Muscle of leg (tissue), 11 donors: ENCODE data around the gene TJP2. TPM values are rescaled to one million over a fixed set of nuclear protein-coding genes. Genes with fewer than 3 reads are reported as not detected.

Experiments used
- DNase-seq: peaks from one replicate; pipeline ENCODE4 v3.0.0; 2013
- H3K27ac ChIP-seq: one replicate; pipeline ENCODE4 v1.5.1; 2013; ENCODE audit warnings: mild to moderate bottlenecking, low read length, control low read depth
- H3K27me3 ChIP-seq: one replicate; pipeline ENCODE4 v1.6.1; 2013; ENCODE audit warnings: low read length; ENCODE audit not compliant: control insufficient read depth, insufficient read depth
- H3K36me3 ChIP-seq: one replicate; pipeline ENCODE4 v1.6.1; 2013; ENCODE audit warnings: low read length; ENCODE audit not compliant: control insufficient read depth, insufficient read depth
- H3K4me1 ChIP-seq: one replicate; pipeline ENCODE4 v1.6.1; 2013; ENCODE audit warnings: low read length; ENCODE audit not compliant: control insufficient read depth, insufficient read depth
- H3K4me3 ChIP-seq: one replicate; pipeline ENCODE4 v1.5.1; 2013; ENCODE audit warnings: low read length, control low read depth
- H3K9me3 ChIP-seq: replicated peaks from 2 replicates; pipeline ENCODE4 v1.6.1; 2013; ENCODE audit warnings: low read depth, low read length; ENCODE audit not compliant: control insufficient read depth
- WGBS: methylation state at CpG from one replicate; pipeline ENCODE4 v1.1.5; 2013; ENCODE audit warnings: missing lambda C conversion rate; ENCODE audit not compliant: insufficient coverage; 5-methylcytosine and 5-hydroxymethylcytosine counted together
- polyA plus RNA-seq, 8 donors: library from polyadenylated mRNA; unstranded; fragments of 120-200 nt; gene quantifications; one replicate each; pipeline versions ENCODE4 v1.2.1 to v1.2.3, GENCODE V29; 2013; ENCODE audit warnings: inconsistent platforms in 1 of 8, low replicate concordance in 1 of 8; ENCODE audit not compliant: insufficient read length in 8 of 8, insufficient read depth in 1 of 8
- total RNA-seq: library from RNA; stranded (reverse); fragments of 120-200 nt; gene quantifications from one replicate; pipeline ENCODE4 v1.2.4, GENCODE V29; 2013

The TJP2 gene
- total and polyA plus RNA-seq, 9 donors = 9.4 to 17.6 (median 12.8) TPM

DNA sequence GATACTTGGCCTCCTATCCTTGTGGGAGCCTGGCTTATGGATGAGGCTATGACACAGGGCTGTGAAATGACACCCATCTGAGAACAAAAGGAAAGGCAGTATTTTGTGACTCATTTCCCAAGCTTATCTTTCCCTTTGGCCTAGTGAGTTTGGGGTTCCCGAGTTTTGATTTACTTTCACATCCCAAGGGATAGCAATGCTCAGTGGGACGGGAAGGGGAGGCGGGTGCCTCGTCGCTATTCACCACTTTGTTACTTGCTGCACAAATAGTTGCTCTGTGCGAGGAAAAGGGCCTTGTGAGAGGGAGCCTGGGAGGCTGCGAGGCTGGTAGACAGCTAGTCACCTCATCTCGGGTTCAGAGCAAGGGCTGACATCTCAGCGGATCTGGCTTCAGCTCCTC is 91.8 kb downstream of the TJP2 start:
- Histone ChIP-seq H3K4me3 (no peak overlapping the region), H3K4me1 (no peaks in the 10 kb centered on the region), H3K27ac (no peak overlapping the region), H3K9me3 (no peaks in the 10 kb centered on the region), H3K36me3 (no peaks in the 10 kb centered on the region), H3K27me3 (no peaks in the 10 kb centered on the region)
- no peak for DNase-seq
- 81% methylated on average over 4 of the region's 9 CpGs for WGBS

- no peak for DNase-seq
- H3K36me3 ChIP-seq = no peaks in the 10 kb centered on the region
- no peaks in the 10 kb centered on the region for H3K27me3 ChIP-seq
- 57% methylated on average over 1 of the region's 1 CpG for WGBS
- H3K4me3 ChIP-seq = no peak overlapping the region
- H3K4me1 ChIP-seq = peaks cover 17% of the 10 kb centered on the region
- H3K9me3 ChIP-seq = no peaks in the 10 kb centered on the region
- H3K27ac ChIP-seq = peak overlapping the region; percentile 20
Observed at GRCh38 chr9:69272212-69272611, 98.1 kb downstream of the TJP2 start.

DNA sequence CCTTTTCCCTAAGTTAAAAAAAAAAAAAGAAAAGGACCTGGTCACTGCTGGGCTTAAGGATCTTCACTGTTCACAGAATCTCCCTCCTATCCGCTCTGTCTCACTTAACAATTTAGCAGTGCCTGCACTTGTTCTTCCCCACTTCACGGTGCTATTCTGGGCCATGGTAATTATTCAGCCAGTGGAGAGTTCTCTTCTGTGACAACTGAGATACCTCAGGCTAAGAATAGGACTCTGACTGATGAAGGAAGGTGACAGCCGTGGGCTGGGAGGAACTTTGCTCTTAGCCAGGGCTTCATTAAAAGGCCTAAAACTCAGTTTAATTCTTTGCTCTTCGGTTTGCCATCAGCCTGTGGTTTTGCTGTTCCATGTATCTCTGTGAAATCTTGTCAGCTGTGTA is 99.1 kb downstream of the TJP2 start:
- Histone ChIP-seq H3K27ac (peak overlapping the region; percentile 82), H3K4me1 (peaks cover 17% of the 10 kb centered on the region), H3K9me3 (no peaks in the 10 kb centered on the region), H3K27me3 (no peaks in the 10 kb centered on the region), H3K36me3 (no peaks in the 10 kb centered on the region), H3K4me3 (no peak overlapping the region)
- 33% methylated on average over 1 of the region's 4 CpGs for WGBS
- peak; percentile 66 for DNase-seq

- 75% methylated on average over 4 of the region's 5 CpGs for WGBS
- Histone ChIP-seq H3K36me3 (no peaks in the 10 kb centered on the region), H3K27ac (no peak overlapping the region), H3K27me3 (no peaks in the 10 kb centered on the region), H3K9me3 (no peaks in the 10 kb centered on the region), H3K4me3 (no peak overlapping the region), H3K4me1 (peaks cover 17% of the 10 kb centered on the region)
- DNase-seq = peak; percentile 31
Observed at GRCh38 chr9:69276775-69277174, 102.7 kb downstream of the TJP2 start.

DNA sequence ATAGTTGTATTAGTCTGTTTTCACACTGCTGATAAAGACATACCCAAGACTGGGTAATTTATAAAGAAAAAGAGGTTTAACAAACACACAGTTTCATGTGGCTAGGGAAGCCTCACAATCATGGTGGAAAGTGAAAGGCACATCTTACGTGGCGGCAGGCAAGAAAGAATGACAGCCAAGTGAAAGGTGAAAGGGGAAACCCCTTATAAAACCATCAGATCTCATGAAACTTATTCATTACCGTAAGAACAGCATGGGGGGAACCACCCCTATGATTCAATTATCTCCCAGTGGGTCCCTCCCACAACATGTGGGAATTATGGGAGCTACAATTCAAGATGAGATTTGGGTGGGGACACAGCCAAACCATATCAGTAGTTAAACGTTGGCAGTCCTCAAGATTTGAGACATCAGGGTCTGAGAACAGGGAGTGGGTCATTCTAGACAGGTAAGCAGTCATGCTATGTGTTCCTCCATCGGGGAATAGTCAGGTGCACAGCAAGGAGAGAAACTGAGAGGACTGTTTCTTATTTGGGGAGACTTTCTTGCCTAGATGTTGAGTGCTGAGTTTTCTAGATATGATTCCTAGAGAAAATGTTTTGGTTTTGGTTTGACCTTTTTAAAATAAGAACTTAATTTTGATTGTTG is 105.1 kb downstream of the TJP2 start:
- H3K27ac ChIP-seq = no peak overlapping the region
- no peaks in the 10 kb centered on the region for H3K27me3 ChIP-seq
- no peaks in the 10 kb centered on the region for H3K4me1 ChIP-seq
- H3K36me3 ChIP-seq = no peaks in the 10 kb centered on the region
- no peaks in the 10 kb centered on the region for H3K9me3 ChIP-seq
- 71% methylated on average over 2 of the region's 5 CpGs for WGBS
- DNase-seq = no peak
- H3K4me3 ChIP-seq = no peak overlapping the region

DNA sequence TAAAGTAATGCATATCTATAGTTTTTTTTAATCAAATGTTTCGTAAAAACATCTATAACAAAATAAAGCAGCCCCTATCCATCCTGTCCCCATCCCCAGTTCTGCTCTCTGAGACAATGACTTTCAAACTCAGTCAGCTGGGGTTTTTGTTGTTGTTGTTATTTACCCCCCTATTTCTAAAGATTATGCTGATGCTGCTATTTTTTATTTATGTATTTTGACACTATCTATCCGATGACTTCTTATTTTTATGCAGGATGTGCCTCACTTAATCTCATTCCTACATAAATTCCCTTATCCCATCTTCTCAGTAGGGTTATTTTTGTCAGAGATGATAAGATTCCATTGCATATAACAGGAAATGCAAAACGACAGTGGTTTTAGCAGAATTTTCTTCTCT is 105.7 kb downstream of the TJP2 start:
- no CpG with 5 or more reads among the region's 3 CpGs for WGBS

GRCh38 chr9:69283003-69283402 is 108.9 kb downstream of the TJP2 start:
- H3K27me3 ChIP-seq = no peaks in the 10 kb centered on the region
- H3K27ac ChIP-seq = no peak overlapping the region
- DNase-seq = no peak
- no peaks in the 10 kb centered on the region for H3K36me3 ChIP-seq
- no CpG with 5 or more reads among the region's 2 CpGs for WGBS
- no peaks in the 10 kb centered on the region for H3K9me3 ChIP-seq
- no peak overlapping the region for H3K4me3 ChIP-seq
- no peaks in the 10 kb centered on the region for H3K4me1 ChIP-seq

More for the DNA sequence above, 105.7 kb downstream of the TJP2 start:
- no peak overlapping the region for H3K4me3 ChIP-seq
- H3K36me3 ChIP-seq = no peaks in the 10 kb centered on the region
- H3K27ac ChIP-seq = no peak overlapping the region
- H3K9me3 ChIP-seq = no peaks in the 10 kb centered on the region
- no peaks in the 10 kb centered on the region for H3K4me1 ChIP-seq
- no peak for DNase-seq
- H3K27me3 ChIP-seq = no peaks in the 10 kb centered on the region

GRCh38 chr9:69292078-69292477 is 118.0 kb downstream of the TJP2 start:
- H3K4me3 ChIP-seq = no peak overlapping the region
- no peaks in the 10 kb centered on the region for H3K27me3 ChIP-seq
- no peaks in the 10 kb centered on the region for H3K9me3 ChIP-seq
- DNase-seq = no peak
- peaks cover 5% of the 10 kb centered on the region for H3K4me1 ChIP-seq
- H3K27ac ChIP-seq = no peak overlapping the region
- WGBS = no CpG with 5 or more reads among the region's 3 CpGs
- H3K36me3 ChIP-seq = no peaks in the 10 kb centered on the region

- Histone ChIP-seq H3K36me3 (no peaks in the 10 kb centered on the region), H3K9me3 (no peaks in the 10 kb centered on the region), H3K4me3 (no peak overlapping the region), H3K27ac (no peak overlapping the region), H3K4me1 (peaks cover 5% of the 10 kb centered on the region), H3K27me3 (no peaks in the 10 kb centered on the region)
- DNase-seq = no peak
- no CpG with 5 or more reads among the region's 1 CpG for WGBS
Observed at GRCh38 chr9:69293156-69293555, 119.1 kb downstream of the TJP2 start.

GRCh38 chr9:69295872-69296552 is 121.9 kb downstream of the TJP2 start:
- peak; percentile 72 for DNase-seq
- no peaks in the 10 kb centered on the region for H3K27me3 ChIP-seq
- H3K4me1 ChIP-seq = peaks cover 5% of the 10 kb centered on the region
- H3K36me3 ChIP-seq = no peaks in the 10 kb centered on the region
- 37% methylated on average over 3 of the region's 9 CpGs for WGBS
- H3K9me3 ChIP-seq = no peaks in the 10 kb centered on the region
- H3K4me3 ChIP-seq = no peak overlapping the region
- H3K27ac ChIP-seq = peak overlapping the region; percentile 53
